NCI-H187 treated with DMSO at 0.1 percent for 48 hours (cell line): Measurements from ENCODE around the gene PPP1R14D.

ENCODE experiments used
- DNase-seq: peaks from one replicate; lab custom pipeline; 2025; lab: John Stamatoyannopoulos, UW

Gene PPP1R14D

DNA sequence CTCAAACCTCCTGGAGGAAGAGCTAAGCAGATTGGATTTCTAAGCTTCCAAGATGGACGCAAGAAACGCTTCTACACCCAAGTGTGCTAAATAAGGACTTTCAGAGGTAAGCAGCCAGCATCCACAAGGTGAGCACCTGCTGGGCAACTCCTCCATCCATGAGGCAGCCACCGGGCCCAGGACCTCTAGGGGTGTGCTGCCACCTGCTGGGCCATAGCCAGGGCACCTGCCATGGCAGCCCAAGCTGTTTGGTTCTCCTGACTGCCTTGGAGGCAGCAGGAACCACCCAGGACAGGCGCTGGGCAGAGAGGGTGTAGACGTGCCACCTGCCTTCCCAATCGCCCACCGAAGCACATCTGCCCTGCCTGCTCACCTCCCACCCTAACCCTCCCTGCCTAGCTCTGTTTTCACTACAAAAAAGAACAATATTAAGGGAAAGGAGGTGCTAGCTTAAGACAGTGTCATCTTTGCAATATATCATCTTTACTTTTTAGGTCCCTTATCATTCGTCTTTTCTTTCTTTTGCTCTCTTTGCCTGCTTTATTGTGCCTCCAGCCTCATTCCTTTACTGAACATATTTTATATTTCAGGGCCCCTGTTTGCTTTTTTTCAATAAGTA is 45.8 kb downstream of the PPP1R14D start:
- no peak for DNase-seq

DNA sequence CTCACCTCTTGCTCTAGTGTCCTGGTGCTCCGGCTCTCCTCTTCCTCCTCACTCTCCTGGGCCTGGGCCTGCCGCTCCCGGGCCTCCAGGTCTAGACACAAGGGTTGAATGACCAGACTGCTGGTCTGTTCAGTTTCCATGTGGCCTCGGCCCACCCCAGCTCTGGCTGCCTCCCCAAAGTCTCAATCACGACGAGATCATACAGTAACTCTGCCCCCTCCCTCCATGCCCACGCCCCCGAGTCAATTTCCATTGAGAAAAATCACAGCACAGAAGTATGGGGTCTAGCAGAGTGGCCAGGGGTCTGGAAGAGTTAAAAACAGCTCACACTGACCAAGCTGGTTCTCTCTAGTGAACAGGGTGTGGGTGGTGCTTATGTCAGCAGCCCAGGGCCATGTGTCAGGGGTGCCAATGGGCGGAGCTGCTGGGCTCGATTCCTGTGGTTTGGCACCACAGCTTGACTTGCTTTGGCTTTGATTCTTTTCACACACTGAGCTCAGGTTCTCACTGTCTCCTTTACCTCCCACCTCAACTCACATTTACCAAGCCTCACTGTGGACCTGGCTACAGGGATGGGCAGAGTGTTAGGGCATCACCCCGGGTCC is 51.9 kb downstream of the PPP1R14D start:
- DNase-seq = no peak

DNA sequence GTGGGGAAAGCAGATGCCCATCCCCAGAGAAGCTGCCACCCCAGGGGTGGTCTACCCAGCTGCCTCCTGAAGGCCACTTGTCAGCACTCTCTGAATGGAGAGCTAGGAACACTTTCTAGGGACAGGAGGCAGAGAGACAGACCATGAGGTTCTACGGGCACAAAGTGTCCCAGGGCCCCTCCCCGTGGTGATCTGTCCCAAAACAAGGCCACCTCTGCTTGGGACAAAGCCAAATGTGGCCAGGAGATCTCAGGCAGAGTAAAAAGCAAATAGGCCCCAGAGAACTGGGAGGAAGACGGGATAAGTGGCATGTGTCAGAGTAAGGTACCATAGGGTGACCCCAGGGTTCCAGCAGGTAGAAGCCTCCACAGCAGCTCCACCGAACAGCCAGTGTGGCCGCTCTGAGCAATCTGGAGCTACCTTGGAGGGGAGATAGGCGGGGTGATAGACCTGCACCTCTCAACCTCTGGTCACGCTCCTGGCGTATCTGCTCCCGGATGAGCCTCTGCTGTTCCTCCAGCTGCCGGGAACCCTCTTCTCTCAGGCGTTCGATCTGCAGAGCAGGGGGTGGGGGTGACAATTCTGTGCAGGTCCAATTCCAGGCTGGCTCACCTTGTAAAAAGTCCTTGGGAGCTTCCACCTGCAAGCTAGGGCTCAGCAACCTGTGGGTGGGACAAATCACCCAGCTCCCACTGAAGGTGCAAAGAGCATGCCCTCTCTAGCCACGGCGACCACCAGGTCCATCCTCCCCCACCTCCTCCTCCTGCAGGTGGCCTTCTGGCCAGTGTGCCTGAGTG is 52.6 kb downstream of the PPP1R14D start:
- no peak for DNase-seq

DNA sequence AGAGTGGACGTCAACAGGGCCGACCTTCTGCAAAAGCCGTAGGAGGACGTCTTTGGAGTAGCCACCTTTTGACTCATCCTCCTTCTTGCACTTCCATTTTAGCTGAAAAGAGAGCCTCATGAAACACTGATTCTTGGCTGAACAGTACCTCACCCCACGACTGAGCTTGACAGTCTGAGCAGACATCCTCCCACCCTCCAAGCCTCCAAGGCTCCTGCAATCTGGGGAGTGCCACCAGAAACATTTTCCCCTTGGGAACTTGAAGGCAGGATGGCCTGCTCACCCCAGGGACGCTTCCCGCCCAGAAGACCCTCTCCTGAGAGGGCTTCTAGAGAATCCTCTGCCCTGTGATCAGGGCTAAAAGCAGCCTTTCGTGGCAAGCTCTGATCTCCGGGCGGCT is 53.5 kb downstream of the PPP1R14D start:
- no peak for DNase-seq

DNA sequence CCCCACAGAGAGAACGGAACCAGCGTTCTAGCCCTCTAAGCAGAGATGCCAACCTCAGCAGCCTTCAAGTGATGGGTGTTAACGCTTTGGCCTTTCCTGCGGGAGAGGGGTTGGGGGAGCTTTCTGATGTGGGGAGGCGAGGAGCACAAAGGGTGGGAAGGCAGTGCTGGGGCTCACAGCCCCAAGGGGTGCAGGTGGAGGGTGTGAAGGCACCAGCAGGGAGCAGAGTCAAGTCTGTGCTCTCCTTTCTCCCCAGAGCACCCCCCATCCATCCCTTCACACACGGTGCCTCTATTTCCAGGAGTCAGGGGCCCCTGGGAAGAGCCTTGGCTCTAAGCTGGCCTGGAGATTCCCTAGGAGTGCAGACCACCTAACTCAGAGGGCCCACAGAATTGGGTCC is 54.6 kb downstream of the PPP1R14D start:
- DNase-seq = no peak

DNA sequence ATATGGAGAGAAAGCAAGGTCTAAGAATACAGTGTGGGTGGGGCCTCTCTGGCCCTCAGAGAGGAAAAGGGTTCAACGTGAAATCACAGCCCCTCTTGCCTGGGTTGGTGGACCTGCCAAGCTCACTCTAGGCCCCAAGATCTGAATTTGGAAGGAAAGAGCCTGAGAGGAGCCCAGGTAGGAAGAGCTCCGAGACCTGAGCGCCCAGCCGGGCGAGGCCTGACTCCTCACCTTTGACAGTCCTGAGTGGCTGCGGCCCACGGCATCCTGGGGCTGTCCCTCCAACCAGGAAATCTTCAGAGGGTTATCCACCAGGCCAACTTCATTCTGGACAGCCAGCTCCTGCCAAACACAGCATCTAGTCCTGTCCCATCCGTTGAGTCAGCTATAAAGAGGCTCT is 55.0 kb downstream of the PPP1R14D start:
- DNase-seq = no peak

DNA sequence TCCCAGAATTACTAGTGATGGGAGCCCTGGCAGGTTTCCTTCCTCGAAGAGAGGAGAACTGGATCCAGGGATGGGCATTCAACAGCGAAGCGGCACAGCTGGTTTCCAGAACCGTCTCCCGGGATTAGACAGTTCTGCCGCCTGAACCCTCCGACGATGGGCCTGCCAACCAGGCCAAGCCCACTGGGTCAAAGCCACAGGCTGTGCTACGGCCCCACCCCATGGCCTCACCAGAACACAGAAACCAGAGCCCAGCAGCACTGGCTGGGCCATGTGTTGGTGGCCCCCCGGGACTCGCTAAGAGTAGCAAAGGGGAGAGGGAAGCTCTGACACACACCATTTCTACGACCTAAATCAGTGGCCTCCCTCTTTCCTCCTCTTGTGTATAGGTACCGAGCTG is 56.5 kb downstream of the PPP1R14D start:
- no peak for DNase-seq

DNA sequence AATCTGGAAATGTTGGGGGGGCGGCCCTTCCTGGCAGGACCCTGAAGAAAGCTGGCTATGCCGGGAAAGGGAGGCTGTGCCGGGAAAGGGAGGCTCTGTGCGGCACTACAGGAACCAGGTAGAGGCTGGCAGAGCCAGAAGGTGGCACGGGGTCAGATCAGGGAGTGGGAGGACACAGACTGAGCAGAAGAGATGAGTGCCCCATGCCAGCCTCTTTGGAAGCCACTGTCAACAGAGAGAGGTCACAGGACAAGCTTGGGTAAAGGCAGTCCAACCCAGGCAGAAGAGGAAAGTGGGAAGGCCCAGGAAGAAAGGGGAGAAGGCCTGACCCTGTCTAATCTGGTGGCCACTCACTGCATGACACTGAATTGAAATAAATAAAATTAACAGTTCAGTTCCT is 57.3 kb downstream of the PPP1R14D start:
- no peak for DNase-seq

DNA sequence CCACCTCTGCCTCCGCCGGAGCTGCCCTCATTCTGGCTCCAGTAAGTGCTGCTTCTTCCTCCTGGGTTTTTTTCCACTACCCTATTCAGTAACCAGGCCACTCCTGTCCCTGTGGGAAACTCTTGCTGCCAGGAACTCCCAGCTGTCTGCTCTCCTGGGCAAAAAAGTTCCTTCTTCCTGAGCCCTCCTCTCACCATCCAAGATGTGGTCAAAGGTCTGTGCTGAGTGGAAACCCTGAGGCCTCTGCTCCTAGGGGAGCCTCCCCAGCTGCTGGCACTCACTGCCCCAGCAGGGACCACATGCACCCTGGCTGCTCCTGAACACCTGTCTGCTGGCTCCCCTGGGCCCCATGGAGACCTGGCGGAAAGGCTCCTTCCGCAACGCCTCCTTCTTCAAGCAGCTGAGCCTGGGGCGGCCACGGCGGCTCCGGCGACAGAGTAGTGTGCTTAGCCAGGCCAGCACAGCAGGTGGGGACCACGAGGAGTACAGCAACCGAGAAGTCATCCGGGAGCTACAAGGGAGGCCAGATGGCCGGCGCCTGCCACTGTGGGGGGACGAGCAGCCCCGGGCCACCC is 58.3 kb downstream of the PPP1R14D start:
- DNase-seq = no peak

DNA sequence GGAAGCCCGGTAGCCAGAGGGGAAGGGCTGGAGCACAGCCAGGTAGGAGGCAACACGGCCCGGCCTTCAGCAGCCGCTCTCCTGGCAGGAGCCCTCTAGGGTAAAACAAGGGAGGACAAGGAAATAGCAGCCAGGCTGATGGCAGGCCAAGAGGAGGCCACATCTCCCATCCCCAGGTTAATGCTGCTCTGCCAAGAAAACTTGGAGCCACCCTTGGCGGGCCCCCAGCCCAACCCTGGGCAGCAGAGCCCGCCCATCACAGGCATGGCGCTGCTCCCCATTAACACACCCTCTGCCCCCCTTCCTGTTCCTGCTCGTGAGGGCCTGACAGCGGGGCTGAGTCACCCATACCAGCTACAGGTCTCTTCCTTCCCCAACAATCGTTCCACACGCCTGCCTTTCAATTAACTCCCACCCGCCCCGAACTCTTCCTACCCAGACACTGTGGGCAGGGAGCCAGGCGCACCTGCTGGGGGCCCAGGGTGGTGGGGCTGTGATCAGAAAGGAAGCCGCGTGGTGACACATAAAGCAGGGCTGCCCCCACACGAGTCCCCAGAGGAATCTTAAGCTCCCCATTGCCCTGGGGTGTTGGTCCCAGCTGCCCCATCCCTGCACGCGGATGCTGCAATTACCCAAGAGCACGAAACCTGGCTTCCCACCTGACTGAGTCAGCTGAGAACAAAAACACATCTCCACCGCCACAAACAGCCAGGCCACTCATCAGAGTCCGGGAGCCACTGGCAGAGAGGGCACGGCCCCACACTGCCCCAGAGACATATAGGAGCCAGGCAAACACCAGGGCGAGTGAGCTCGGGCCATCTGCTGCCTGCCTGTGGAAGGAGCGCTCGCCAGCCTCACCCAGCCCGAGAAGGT is 59.0 kb downstream of the PPP1R14D start, which contains the start of gene C15orf62:
C15orf62 (plus strand) TSS at position 707 of the 873 bp plus-strand sequence. CDS start 516 bp downstream, outside the sequence.
- no peak for DNase-seq

DNA sequence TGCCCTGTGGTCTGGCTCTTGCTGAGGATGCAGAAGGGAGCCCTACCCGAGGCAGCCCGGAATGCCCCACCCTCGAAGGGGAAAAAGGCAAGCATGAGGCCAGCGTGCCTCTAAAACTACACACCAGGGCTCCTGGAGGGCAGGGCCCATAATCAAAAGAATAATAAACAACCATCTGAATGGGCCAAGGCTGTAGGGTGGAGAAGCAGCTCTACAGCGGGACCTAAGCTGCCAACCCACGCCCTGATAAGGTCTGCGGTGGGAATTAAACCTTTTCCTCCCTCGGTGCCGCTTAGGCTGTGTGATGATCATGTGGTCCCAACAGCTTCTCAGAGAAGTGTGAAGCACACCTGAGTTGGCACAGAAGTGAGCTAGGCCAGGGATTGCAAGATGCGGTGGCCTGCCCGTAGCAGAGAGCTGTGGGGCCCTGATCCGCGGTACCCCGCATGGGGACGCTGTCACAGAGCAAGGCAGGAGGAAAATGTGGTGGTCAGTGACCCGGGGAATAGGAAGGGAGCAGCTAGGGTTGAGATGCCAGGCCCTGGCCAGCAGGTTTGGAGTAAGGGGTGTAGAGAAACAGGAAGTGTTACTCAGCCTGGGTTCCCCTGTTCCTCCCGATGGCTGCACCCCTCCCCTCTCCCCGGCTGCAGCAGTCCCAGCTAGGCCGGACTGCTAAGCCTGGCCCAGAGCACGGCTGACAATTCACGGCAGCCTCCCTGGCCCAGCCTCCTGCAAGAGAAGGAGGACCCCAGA is 59.8 kb downstream of the PPP1R14D start:
- DNase-seq = no peak

DNA sequence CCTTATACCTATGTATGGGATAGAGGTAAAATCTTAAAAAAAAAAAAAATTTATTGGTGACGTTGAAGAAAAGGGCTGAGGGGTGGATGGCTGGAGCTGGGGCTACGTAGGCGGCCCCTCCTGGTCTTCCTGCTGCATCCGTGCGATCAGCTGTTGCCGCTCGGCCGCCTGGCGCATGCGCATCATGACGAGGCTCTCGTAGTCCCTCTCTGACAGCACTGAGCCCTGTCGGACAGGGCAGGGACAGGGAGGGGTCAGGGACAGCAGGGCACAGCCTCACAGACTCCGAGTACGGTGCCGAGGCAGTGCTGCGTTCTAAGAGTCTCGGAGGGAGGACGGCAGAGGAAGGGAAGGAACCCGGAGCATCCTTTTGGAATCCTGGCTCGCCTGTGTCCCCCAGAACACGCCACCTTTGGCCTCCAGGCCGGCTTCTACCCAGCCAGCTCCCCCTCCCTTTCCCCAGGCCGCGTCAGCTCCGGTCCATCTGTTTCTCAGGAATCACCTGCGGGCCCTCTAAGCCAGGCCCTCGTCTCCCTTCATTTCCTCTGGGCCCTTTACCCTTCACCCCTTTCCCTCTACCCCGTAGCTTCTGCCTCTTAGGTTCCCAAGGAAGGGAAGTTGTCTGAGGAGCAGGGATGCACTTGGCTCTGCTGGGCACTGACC is 60.5 kb downstream of the PPP1R14D start:
- DNase-seq = no peak

DNA sequence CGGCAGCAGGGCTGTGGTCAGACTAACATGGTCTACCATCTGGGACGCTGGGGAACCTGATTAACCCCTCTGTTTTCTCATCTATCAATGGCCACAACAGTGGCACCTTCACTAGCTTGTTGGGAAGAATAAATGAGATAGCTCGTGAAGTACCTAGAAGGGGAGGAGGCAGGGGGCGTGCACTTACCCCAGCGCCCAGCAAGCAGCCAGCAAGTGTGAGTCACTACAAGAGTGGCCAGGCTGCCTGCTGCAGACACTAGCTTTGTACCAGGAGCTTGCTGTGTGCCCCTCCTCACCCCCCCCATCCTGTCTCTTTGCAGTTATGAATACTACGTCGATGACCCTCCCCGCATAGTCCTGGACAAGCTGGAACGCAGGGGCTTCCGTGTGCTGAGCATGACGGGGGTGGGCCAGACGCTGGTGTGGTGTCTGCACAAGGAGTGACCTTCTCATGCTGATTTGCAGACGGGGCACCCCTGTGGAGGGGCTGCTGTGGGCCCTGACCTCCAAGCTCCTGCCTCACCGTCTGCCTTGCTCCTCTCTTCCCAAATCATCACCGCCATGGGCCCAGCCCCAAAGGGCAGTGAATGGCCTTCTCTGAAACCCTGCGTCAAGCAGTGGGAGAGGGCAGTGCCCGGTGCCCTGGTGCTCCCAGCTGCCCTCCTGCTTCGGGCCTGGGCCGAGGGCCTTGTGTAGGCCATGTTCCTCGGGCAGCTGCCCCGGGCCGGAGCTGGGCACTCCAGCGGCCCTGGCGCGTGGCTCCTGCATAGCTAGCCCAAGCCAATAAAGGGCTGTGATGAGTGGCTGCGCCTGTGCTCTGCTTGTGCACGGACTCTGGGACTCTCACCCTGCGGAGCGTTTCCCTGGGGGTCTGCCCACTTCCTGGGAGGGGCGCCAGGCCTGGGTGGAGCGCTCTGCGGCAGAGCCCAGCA is 61.3 kb downstream of the PPP1R14D start:
- DNase-seq = no peak

DNA sequence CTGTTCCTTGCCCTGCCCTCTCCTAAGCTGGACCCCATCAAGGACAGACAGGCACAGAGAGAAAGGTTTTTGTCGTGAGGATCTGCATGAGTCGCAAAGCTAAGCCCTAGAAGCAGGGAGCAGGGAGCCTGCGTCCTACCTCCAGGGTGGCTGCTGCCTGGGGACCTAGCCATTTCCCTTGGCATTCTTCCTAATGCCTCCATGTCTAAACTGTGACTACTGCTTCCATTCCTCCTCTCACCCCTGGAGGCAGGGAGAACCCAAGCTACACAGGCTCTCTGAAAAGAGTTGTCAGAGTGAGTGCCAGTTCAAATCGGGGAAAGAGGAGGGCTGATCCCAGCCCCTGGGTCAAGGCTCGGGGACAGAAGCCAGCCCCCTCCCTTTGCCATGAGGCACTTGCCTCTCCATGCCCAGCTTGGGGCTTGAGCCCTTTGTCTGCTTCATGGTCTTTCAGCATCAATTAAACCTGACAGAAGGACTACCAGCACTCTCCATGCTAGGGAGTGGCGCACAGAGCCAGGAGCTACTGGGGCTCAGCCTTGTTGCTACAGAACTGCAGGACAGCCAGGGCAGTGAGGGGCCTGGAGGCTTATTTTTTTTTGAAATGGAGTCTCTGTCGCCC is 62.2 kb downstream of the PPP1R14D start:
- DNase-seq = no peak
